ENCODE data around the gene PLS1.

PLS1 gene

DNA sequence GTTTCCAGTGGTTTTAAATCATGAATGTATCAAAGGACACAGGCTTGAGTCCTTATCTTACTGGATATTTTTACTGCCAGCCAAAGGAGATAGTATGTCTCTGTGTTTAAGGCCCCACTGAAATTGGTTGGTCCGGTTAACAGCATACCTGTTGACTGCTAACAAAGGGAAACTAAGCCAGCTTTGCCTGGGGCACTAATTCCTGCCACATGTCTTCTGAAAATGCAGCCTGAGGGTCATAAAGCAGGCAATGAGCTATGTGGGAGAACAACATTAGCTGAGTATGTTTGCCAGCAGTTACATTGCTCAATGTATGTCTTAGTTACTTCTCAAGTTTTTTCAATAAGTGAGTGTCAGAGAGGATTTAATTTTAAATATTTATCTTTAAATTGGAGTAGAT is 12.4 kb downstream of the PLS1 start:
- Histone ChIP-seq H3K27me3 (ENCODE audit: insufficient read depth, low read length) (no peaks in the 10 kb centered on the region), H4K20me1 (ENCODE audit: insufficient read depth, low read length) (no peaks in the 10 kb centered on the region), H3F3A (ENCODE audit: insufficient read depth, low read length) (no peaks in the 10 kb centered on the region), H3K4me1 (ENCODE audit: insufficient read depth, low read length, severe bottlenecking) (no peaks in the 10 kb centered on the region), H3K4me2 (ENCODE audit: low read length) (no peak overlapping the region), H3K27ac (ENCODE audit: low read depth, low read length, poor library complexity, severe bottlenecking) (no peak overlapping the region), H3K9ac (ENCODE audit: low read length) (no peak overlapping the region), H3K36me3 (ENCODE audit: insufficient read depth, low read length) (no peaks in the 10 kb centered on the region), H3K9me2 (ENCODE audit: low read depth, low read length) (no peaks in the 10 kb centered on the region), H3K9me3 (ENCODE audit: low read length) (no peaks in the 10 kb centered on the region), H2AFZ (ENCODE audit: low read length) (no peak overlapping the region), H3K4me3 (ENCODE audit: low read depth, low read length, poor library complexity, severe bottlenecking) (no peak overlapping the region), H3K79me2 (ENCODE audit: insufficient read depth, low read length) (no peaks in the 10 kb centered on the region)
- no peak for TF ChIP-seq EZH2 (IDR thresholded peaks at IDR 0.05; ENCODE audit: borderline replicate concordance, low read length)
- TF ChIP-seq, protein P1, sequence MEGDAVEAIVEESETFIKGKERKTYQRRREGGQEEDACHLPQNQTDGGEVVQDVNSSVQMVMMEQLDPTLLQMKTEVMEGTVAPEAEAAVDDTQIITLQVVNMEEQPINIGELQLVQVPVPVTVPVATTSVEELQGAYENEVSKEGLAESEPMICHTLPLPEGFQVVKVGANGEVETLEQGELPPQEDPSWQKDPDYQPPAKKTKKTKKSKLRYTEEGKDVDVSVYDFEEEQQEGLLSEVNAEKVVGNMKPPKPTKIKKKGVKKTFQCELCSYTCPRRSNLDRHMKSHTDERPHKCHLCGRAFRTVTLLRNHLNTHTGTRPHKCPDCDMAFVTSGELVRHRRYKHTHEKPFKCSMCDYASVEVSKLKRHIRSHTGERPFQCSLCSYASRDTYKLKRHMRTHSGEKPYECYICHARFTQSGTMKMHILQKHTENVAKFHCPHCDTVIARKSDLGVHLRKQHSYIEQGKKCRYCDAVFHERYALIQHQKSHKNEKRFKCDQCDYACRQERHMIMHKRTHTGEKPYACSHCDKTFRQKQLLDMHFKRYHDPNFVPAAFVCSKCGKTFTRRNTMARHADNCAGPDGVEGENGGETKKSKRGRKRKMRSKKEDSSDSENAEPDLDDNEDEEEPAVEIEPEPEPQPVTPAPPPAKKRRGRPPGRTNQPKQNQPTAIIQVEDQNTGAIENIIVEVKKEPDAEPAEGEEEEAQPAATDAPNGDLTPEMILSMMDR (IDR thresholded peaks at IDR 0.05; ENCODE audit: low read length), result no peak

DNA sequence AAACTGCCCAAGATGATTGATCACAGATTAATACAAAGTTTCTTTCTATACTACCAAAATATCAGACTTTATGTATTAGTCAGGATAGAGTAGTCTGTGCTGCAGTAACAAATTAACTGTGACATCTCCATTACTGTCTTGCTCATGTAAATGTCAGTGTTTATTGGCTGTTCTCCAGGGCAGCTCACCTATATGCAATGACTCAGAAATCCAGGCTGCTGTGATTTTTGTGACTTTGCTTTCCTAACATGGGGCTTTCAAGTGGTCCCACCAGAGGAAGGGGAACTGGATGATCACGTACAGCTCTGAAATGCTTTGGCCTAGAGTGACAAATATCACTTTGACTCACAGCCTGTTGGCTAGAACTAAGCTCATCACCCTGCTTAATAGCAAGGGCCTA is 12.9 kb downstream of the PLS1 start:
- no peaks in the 10 kb centered on the region for H3K9me2 ChIP-seq (ENCODE audit: low read depth, low read length)
- H2AFZ ChIP-seq (ENCODE audit: low read length), result no peak overlapping the region
- H3K9me3 ChIP-seq (ENCODE audit: low read length), result no peaks in the 10 kb centered on the region
- no peaks in the 10 kb centered on the region for H3K4me1 ChIP-seq (ENCODE audit: insufficient read depth, low read length, severe bottlenecking)
- H3F3A ChIP-seq (ENCODE audit: insufficient read depth, low read length), result no peaks in the 10 kb centered on the region
- TF ChIP-seq, protein P1 (IDR thresholded peaks at IDR 0.05; ENCODE audit: low read length), result no peak
- TF ChIP-seq EZH2 (IDR thresholded peaks at IDR 0.05; ENCODE audit: borderline replicate concordance, low read length), result no peak
- H3K4me2 ChIP-seq (ENCODE audit: low read length), result no peak overlapping the region
- no peaks in the 10 kb centered on the region for H3K36me3 ChIP-seq (ENCODE audit: insufficient read depth, low read length)
- no peak overlapping the region for H3K9ac ChIP-seq (ENCODE audit: low read length)
- no peaks in the 10 kb centered on the region for H3K27me3 ChIP-seq (ENCODE audit: insufficient read depth, low read length)
- H3K79me2 ChIP-seq (ENCODE audit: insufficient read depth, low read length), result no peaks in the 10 kb centered on the region
- H3K4me3 ChIP-seq (ENCODE audit: low read depth, low read length, poor library complexity, severe bottlenecking), result no peak overlapping the region
- no peaks in the 10 kb centered on the region for H4K20me1 ChIP-seq (ENCODE audit: insufficient read depth, low read length)
- H3K27ac ChIP-seq (ENCODE audit: low read depth, low read length, poor library complexity, severe bottlenecking), result no peak overlapping the region

DNA sequence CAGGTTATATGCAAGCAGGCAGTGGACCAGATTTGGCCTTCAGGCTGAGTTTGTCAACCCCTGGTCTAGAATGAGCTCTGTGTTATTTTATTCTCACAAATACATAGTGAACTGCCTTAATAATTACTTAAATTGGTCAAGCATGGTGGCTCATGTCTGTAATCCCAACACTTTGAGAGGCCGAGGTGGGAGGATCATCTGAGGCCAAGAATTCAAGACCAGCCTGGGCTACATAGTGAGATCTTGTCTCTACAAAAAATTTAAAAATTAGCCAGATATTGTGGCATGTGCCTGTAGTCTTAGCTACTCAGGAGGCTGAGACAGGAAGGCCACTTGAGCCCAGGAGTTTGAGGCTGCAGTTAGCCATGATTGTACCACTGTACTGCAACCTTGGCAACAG is 15.0 kb downstream of the PLS1 start:
- H3K4me1 ChIP-seq (ENCODE audit: insufficient read depth, low read length, severe bottlenecking), result no peaks in the 10 kb centered on the region
- H3K9me3 ChIP-seq (ENCODE audit: low read length), result no peaks in the 10 kb centered on the region
- no peaks in the 10 kb centered on the region for H3F3A ChIP-seq (ENCODE audit: insufficient read depth, low read length)
- no peaks in the 10 kb centered on the region for H3K27me3 ChIP-seq (ENCODE audit: insufficient read depth, low read length)
- no peaks in the 10 kb centered on the region for H3K36me3 ChIP-seq (ENCODE audit: insufficient read depth, low read length)
- H3K4me3 ChIP-seq (ENCODE audit: low read depth, low read length, poor library complexity, severe bottlenecking), result no peak overlapping the region
- TF ChIP-seq, protein P1 (IDR thresholded peaks at IDR 0.05; ENCODE audit: low read length), result no peak
- no peak for TF ChIP-seq EZH2 (IDR thresholded peaks at IDR 0.05; ENCODE audit: borderline replicate concordance, low read length)
- H3K27ac ChIP-seq (ENCODE audit: low read depth, low read length, poor library complexity, severe bottlenecking), result no peak overlapping the region
- H3K9ac ChIP-seq (ENCODE audit: low read length), result no peak overlapping the region
- no peak overlapping the region for H2AFZ ChIP-seq (ENCODE audit: low read length)
- H3K9me2 ChIP-seq (ENCODE audit: low read depth, low read length), result no peaks in the 10 kb centered on the region
- no peaks in the 10 kb centered on the region for H4K20me1 ChIP-seq (ENCODE audit: insufficient read depth, low read length)
- H3K4me2 ChIP-seq (ENCODE audit: low read length), result no peak overlapping the region
- H3K79me2 ChIP-seq (ENCODE audit: insufficient read depth, low read length), result no peaks in the 10 kb centered on the region
